ES-I3 (cell line): ENCODE results near the gene AXIN2.
"Not testable (repeated sequence)": the region's sequence is repeated elsewhere in the genome, so short reads cannot be mapped to it uniquely, and the experiment has no call there.

Experiments
- H3K36me3 ChIP-seq: 2 replicates; pipeline ENCODE4 v1.6.1; 2013; ENCODE audit warnings: mild to moderate bottlenecking, low read length, control low read depth, moderate library complexity; ENCODE audit not compliant: insufficient read depth
- H3K4me1 ChIP-seq: 2 replicates; pipeline ENCODE4 v1.6.1; 2013; ENCODE audit warnings: mild to moderate bottlenecking, control low read depth, low read length; ENCODE audit not compliant: insufficient read depth
- H3K9ac ChIP-seq: 2 replicates; pipeline ENCODE4 v1.6.1; 2013; ENCODE audit warnings: low read depth, mild to moderate bottlenecking, low read length, moderate library complexity
- H3K9me3 ChIP-seq: 2 replicates; pipeline ENCODE4 v1.6.1; 2013; ENCODE audit warnings: mild to moderate bottlenecking, low read length, moderate library complexity; ENCODE audit not compliant: control insufficient read depth, insufficient read depth

The AXIN2 gene

GRCh38 chr17:65515512-65515911 is 45.9 kb downstream of the AXIN2 start:
- Histone ChIP-seq H3K9ac (peak overlapping the region; percentile 39; the same call in 1 of the 2 replicates), H3K9me3 (peaks cover 3% of the 10 kb centered on the region; the same call in 1 of the 2 replicates), H3K4me1 (peaks cover 13% of the 10 kb centered on the region; the same call in 1 of the 2 replicates), H3K36me3 (no peaks in the 10 kb centered on the region)

- H3K9me3 ChIP-seq, result peaks cover 3% of the 10 kb centered on the region; the same call in 1 of the 2 replicates
- H3K36me3 ChIP-seq, result no peaks in the 10 kb centered on the region
- H3K9ac ChIP-seq, result no peak overlapping the region
- peaks cover 13% of the 10 kb centered on the region; the same call in 1 of the 2 replicates for H3K4me1 ChIP-seq
These were observed 46.9 kb downstream of the AXIN2 start for GRCh38 chr17:65514541-65514940.

DNA sequence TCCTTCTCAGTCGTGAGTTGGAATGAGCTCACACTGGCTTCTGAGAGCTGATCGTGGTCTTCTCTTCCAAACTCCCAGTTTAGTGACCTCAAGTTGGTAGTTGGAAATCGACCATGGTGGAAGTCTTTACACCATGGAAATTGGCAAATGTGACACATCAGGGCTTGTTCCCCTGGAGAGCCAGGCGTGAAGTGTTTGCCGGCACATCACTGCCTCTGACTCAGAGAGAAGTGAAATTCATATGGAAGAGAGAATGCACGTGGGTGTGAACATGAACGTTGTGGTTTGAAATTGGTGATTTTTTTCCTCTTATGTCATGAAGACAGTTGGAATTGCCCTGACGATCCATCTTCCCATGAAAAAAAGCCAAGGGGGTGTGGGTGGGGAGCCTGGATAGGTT is 47.4 kb downstream of the AXIN2 start:
- H3K36me3 ChIP-seq, result no peaks in the 10 kb centered on the region
- no peak overlapping the region for H3K9ac ChIP-seq
- peaks cover 3% of the 10 kb centered on the region; the same call in 1 of the 2 replicates for H3K9me3 ChIP-seq
- H3K4me1 ChIP-seq, result peaks cover 13% of the 10 kb centered on the region; the same call in 1 of the 2 replicates

DNA sequence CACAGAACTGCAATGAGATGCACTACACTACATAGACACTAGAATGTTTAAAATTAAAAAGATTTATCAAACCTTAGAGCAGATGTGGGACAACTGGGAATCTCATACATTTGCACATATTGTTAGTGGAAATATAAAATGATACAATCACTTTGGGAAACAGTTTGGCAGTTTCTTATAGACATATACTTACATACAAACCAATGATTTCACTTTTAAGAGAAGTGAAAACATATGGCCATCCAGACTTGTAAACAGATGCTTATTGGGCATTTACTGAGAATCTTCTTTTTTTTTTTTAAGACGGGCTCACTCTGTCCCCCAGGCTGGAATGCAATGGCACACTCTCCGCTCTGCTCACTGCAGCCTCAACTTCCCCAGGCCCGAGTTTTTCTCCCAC is 50.1 kb downstream of the AXIN2 start:
- Histone ChIP-seq H3K36me3 (no peaks in the 10 kb centered on the region), H3K9me3 (peaks cover 3% of the 10 kb centered on the region; the same call in 1 of the 2 replicates), H3K9ac (no peak overlapping the region), H3K4me1 (peaks cover 8% of the 10 kb centered on the region; the same call in 1 of the 2 replicates)

DNA sequence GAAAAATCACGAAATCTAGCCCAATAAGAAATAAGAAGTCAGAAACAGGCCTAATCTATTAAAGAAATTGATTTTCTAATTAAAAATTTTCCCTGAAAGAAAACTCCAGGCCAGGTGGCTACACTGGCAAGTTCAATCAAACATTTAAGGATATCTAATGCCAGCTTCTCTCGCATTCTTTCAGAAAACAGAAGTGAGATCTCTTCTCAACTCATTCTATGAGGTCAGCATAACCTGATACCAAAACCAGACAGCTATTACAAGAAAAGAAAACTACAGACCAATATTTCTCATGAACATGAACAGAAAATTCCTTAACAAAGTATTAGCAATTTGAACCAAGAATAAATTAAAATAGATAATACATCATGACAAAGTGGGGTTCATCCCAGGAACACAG is 52.4 kb downstream of the AXIN2 start:
- peaks cover 3% of the 10 kb centered on the region; the same call in 1 of the 2 replicates for H3K9me3 ChIP-seq
- no peak overlapping the region for H3K9ac ChIP-seq
- H3K36me3 ChIP-seq, result no peaks in the 10 kb centered on the region
- no peaks in the 10 kb centered on the region; the same call in 1 of the 2 replicates for H3K4me1 ChIP-seq

DNA sequence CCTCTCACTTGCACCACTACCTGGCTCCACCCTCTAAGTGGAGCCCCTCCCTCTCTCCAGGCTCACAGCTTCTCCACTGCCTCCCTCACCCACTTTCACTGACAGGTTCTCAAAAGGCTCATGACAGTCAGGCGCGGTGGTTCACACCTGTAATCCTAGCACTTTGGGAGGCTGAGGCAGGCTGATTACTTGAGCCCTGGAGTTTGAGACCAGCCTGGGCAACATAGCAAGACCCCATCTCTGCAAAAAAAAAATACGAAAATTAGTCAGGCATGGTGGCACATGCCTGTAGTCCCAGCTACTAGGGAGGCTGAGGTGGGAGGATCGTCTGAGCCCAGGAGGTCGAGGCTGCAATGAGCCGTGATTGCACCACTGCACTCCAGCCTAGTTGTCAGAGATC is 56.8 kb downstream of the AXIN2 start:
- H3K9ac ChIP-seq, H3K36me3 ChIP-seq, H3K4me1 ChIP-seq, H3K9me3 ChIP-seq: not testable (repeated sequence)

GRCh38 chr17:65504141-65504540 is 57.3 kb downstream of the AXIN2 start:
- Histone ChIP-seq H3K36me3 (no peaks in the 10 kb centered on the region), H3K9me3 (no peaks in the 10 kb centered on the region), H3K4me1 (no peaks in the 10 kb centered on the region; the same call in 1 of the 2 replicates), H3K9ac (no peak overlapping the region)

- no peak overlapping the region for H3K9ac ChIP-seq
- no peaks in the 10 kb centered on the region for H3K9me3 ChIP-seq
- H3K36me3 ChIP-seq, result no peaks in the 10 kb centered on the region
- no peaks in the 10 kb centered on the region; the same call in 1 of the 2 replicates for H3K4me1 ChIP-seq
These were observed 57.9 kb downstream of the AXIN2 start for GRCh38 chr17:65503557-65503956.

DNA sequence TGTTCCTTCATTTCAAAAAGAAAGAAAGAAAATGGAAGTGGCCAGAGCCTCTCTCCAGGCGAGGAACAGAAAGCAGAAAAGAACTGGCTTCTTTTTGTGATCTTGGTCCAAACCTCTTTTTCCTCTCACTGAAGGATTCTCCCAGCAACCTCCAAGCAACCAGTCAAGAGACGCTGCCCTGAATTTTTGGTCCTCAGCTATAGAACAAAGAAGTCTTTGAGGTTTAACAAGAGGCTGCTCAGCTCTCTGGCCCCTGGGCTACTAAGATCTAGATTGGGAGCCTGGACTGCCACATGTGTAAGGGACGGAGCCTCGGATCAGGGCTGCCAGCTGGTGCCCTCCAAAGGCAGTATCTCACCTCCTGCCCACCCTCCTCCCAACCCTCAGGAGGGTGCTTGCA is 62.6 kb downstream of the AXIN2 start:
- H3K36me3 ChIP-seq, result no peaks in the 10 kb centered on the region
- no peak overlapping the region for H3K9ac ChIP-seq
- H3K9me3 ChIP-seq, result no peaks in the 10 kb centered on the region
- peaks cover 13% of the 10 kb centered on the region for H3K4me1 ChIP-seq

GRCh38 chr17:65496801-65497200 is 64.6 kb downstream of the AXIN2 start:
- Histone ChIP-seq H3K4me1 (peaks cover 13% of the 10 kb centered on the region; the same call in 1 of the 2 replicates), H3K36me3 (no peaks in the 10 kb centered on the region), H3K9me3 (no peaks in the 10 kb centered on the region), H3K9ac (no peak overlapping the region)

DNA sequence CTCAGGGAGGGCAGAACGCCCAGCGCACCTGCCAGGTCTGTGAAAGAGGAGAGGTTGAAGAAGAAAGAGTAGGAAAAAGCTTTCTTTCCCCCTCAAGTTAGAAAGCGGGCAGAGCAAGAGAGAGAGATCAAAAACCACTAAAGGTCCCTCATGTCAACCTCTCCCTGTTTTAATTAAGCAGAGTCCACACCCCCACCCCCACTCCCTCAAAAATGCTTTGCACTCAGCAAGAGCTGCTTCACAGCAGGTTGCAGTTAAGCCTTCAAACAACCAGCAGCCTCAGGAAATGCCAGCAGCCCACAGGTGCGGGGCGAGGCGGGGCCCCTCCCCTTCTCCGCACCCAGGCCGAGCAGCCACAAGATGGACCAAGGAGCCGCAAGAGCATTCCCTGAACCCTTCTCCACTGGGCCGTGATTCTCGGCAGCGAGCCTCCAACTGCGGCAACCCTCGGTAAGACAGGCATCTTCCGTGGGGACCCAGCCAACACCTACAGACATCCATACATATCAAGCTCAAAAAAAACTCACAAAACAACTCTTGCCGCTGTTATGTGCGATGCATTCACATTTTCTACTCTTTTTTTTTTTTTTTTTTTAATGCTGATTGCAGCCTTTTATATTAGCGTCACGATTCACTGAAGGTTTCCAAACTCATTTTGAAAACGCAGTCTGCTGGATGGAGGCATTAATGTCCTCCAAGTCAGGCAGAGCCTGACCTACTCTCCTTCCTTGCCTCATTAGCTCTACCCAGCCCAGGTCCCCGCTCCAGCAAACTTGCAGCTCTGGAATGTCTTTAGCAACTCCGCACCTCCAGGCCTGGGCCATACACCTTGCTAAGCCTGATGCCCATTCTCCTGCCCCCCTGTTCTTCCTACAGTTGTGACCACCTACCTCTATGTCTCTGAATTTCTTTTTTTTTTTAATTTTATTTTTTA is 66.1 kb downstream of the AXIN2 start:
- Histone ChIP-seq H3K36me3 (no peaks in the 10 kb centered on the region), H3K9me3 (no peaks in the 10 kb centered on the region), H3K4me1 (peaks cover 13% of the 10 kb centered on the region; the same call in 1 of the 2 replicates), H3K9ac (peak overlapping the region; percentile 47)

DNA sequence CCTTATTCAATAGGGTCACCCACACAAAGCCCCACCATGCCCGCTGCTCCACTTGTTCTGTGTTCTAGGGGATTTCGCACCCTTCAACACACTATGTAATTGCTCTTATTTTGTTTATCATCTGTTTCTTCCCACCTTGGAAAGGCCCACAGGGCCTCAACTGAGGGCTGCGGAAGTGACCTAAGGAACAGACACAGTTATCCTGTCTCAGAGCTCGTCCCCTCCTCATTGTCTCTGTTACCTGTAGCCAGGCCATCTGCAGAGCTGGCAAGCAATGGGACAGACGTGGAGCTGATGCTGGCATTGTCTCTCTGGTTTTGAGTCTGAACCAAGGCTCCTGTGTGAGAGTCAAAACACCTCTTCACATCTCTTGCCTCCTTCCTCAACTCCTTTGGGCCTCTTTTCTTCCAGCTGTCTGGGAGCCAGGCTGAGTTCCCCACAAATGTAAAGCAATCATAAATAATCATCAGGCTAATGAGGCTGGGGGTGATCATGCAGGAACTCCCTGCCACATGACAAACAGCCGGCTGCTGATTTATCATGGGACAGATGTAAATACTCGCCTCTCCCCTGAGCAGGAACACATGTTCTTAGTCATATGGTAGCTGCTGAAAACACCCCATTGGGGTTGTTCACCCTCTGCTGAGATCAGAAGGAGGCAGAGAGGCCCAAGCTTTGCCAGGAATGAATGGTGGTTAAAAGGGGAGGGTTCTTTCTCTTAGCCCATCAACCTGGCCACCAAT is 71.9 kb downstream of the AXIN2 start:
- peaks cover 6% of the 10 kb centered on the region; the same call in 1 of the 2 replicates for H3K4me1 ChIP-seq
- no peak overlapping the region for H3K9ac ChIP-seq
- H3K9me3 ChIP-seq, result no peaks in the 10 kb centered on the region
- H3K36me3 ChIP-seq, result no peaks in the 10 kb centered on the region

DNA sequence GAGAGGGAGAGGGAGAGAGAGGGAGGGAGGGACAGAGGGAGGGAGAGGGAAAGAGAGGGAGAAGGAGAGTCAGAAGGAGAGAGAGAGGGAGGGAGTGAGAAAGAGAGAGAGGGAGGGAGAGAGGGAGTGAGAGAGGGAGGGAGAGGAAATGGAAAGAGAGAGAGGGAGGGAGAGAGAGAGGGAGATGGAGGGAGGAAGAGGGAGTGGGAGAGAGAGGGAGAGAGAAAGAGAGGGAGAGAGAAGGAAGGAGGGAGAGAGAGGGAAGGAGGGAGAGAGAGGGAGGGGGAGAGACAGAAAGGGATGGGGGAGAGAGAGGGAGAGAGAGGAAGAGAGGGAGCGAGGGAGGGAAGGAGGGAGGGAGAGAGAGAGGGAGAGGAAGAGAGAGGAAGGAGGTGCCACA is 72.8 kb downstream of the AXIN2 start:
- no peaks in the 10 kb centered on the region for H3K4me1 ChIP-seq
- H3K9ac ChIP-seq, result no peak overlapping the region
- H3K9me3 ChIP-seq, result no peaks in the 10 kb centered on the region
- H3K36me3 ChIP-seq, result no peaks in the 10 kb centered on the region

GRCh38 chr17:65487990-65488389 is 73.5 kb downstream of the AXIN2 start:
- H3K4me1 ChIP-seq, result no peaks in the 10 kb centered on the region
- H3K36me3 ChIP-seq, result no peaks in the 10 kb centered on the region
- no peaks in the 10 kb centered on the region for H3K9me3 ChIP-seq
- H3K9ac ChIP-seq, result no peak overlapping the region
